Muscle layer of duodenum (tissue), 2 donors: ENCODE data around the gene PTGIS.

Experiments
- H3K27ac ChIP-seq: one replicate; pipeline ENCODE4 v1.7.0; 2013; ENCODE audit warnings: mild to moderate bottlenecking, low read length
- H3K27me3 ChIP-seq: one replicate; pipeline ENCODE4 v1.7.0; 2013; ENCODE audit warnings: low read depth, mild to moderate bottlenecking, control low read depth, low read length
- H3K36me3 ChIP-seq, 2 donors: one replicate each; pipeline ENCODE4 v1.7.0; 2013; ENCODE audit warnings: low read length in 2 of 2, control low read depth in 1 of 2, mild to moderate bottlenecking in 1 of 2; ENCODE audit not compliant: insufficient read depth in 2 of 2, control insufficient read depth in 1 of 2
- H3K4me1 ChIP-seq, 2 donors: one replicate each; pipeline ENCODE4 v1.7.0; 2013; ENCODE audit warnings: low read length in 2 of 2, mild to moderate bottlenecking in 2 of 2, control low read depth in 1 of 2, moderate library complexity in 1 of 2; ENCODE audit not compliant: insufficient read depth in 2 of 2, control insufficient read depth in 1 of 2
- H3K4me3 ChIP-seq, 2 donors: one replicate each; pipeline ENCODE4 v1.7.0; 2013; ENCODE audit warnings: low read length in 2 of 2, low read depth in 1 of 2, mild to moderate bottlenecking in 1 of 2
- H3K9me3 ChIP-seq, 2 donors: one replicate each; pipeline ENCODE4 v1.7.0; 2013; ENCODE audit warnings: low read length in 2 of 2, control low read depth in 1 of 2, mild to moderate bottlenecking in 1 of 2; ENCODE audit not compliant: control insufficient read depth in 1 of 2
- donor health status: healthy.

Gene PTGIS

GRCh38 chr20:49534255-49534712, 33.7 kb downstream of the PTGIS start:
- no peak overlapping the region for H3K27ac ChIP-seq
- H3K4me1 ChIP-seq, result no peaks in the 10 kb centered on the region
- H3K4me3 ChIP-seq, result no peak overlapping the region
- peaks cover 6 to 13% of the 10 kb centered on the region in 2 donors for H3K36me3 ChIP-seq
- H3K9me3 ChIP-seq, result no peaks in the 10 kb centered on the region
- no peaks in the 10 kb centered on the region for H3K27me3 ChIP-seq

DNA sequence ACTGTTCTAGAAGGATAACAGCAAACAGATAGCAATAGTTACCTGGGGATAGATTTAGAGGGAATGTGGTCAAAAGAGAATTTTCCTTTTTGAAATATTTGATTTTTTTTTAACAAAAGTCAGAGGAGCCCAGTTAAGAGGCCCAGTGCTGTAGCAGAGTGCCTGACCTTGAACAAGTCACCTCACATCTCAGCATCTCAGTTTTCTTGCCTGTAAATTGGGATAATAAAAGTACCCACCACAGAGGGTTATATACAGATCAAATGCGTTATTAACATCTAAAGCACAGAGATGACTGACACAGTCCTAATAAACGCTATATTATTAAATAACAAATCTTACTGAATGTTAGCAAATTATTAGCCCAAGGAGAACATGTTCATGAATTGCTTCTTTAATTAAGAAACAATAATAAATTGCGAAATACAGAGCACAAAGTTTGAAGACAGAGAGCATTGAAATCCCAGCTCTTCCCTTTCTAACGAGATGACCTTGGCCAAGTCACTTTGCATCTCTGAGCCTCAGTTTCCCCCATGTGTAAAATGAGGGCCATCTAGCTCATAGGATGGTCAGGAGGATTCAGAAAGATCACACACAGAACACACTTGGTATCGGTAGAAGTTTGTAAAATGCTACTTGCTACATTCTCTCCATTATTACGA, 35.5 kb downstream of the PTGIS start:
- Histone ChIP-seq H3K4me1 (no peaks in the 10 kb centered on the region), H3K27me3 (no peaks in the 10 kb centered on the region), H3K4me3 (no peak overlapping the region), H3K27ac (no peak overlapping the region), H3K9me3 (no peaks in the 10 kb centered on the region), H3K36me3 (peaks cover 6 to 10% of the 10 kb centered on the region in 2 donors)

DNA sequence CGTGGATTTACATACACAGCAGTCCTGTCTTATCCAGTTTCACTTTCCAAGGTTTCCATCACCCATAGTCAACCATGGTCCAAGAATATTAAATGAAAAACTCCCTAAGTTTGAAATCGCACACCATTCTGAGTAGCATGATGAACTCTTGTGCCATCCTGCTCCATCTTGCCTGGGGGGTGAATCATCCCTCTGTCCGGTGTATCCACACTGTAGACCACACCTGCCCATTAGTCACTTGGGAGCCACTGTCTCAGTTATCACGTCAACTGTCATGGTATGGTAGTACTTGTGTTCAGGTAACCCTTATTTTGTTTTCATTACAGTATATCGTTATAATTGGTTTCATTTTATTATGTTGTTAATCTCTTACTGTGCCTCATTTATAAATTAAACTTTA, 38.5 kb downstream of the PTGIS start:
- Histone ChIP-seq H3K4me1 (no peaks in the 10 kb centered on the region), H3K27me3 (no peaks in the 10 kb centered on the region), H3K27ac (no peak overlapping the region), H3K9me3 (no peaks in the 10 kb centered on the region), H3K4me3 (no peak overlapping the region), H3K36me3 (peaks cover 0 to 7% of the 10 kb centered on the region in 2 donors)

DNA sequence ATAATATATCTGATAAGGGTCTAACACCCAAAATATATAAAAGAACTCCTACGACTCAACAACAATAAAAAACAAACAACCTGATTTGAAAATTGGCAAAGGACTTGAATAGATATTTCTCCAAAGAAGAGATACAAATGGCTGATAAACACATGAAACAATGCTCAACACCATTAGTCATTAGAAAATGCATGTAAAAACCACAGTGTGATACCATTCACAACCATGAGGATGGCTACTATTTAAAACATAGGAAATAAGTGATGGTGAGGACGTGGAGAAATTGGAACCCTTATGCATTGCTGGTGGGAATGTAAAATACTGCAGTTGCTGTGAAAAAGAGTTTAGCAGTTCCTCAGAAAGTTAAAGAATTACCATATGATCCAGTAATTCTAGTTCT, 41.4 kb downstream of the PTGIS start:
- H3K4me1 ChIP-seq, result no peaks in the 10 kb centered on the region
- no peaks in the 10 kb centered on the region for H3K27me3 ChIP-seq
- H3K36me3 ChIP-seq, result peaks cover 0 to 8% of the 10 kb centered on the region in 2 donors
- H3K4me3 ChIP-seq, result no peak overlapping the region
- H3K9me3 ChIP-seq, result no peaks in the 10 kb centered on the region
- no peak overlapping the region for H3K27ac ChIP-seq

DNA sequence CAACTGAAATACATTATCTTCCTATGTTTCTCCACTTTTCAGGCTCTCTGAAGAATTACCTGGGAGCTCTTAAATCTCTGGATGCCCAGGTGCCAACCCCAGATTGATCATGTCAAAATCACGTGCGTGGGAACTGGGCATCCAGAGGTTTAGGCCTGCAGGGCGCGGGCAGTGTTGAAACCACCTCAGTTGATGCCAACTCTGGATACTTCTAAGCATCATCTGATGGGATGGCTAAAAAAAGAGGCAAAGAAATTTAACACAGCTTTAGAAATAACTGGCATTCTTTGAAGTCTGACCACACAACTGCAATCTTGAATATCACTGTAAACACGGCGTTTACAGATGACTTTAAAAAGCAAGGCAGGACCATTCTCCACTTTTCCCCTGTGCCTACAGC, 41.9 kb downstream of the PTGIS start:
- Histone ChIP-seq H3K36me3 (peaks cover 0 to 8% of the 10 kb centered on the region in 2 donors), H3K27ac (no peak overlapping the region), H3K4me3 (no peak overlapping the region), H3K4me1 (no peaks in the 10 kb centered on the region), H3K27me3 (no peaks in the 10 kb centered on the region), H3K9me3 (no peaks in the 10 kb centered on the region)

- no peaks in the 10 kb centered on the region for H3K4me1 ChIP-seq
- H3K36me3 ChIP-seq, result peaks cover 0 to 8% of the 10 kb centered on the region in 2 donors
- H3K4me3 ChIP-seq, result no peak overlapping the region
- no peak overlapping the region for H3K27ac ChIP-seq
- no peaks in the 10 kb centered on the region for H3K27me3 ChIP-seq
- H3K9me3 ChIP-seq, result no peaks in the 10 kb centered on the region
Measured at GRCh38 chr20:49523767-49524360, 44.1 kb downstream of the PTGIS start.

- Histone ChIP-seq H3K36me3 (peaks cover 0 to 8% of the 10 kb centered on the region in 2 donors), H3K27me3 (no peaks in the 10 kb centered on the region), H3K4me3 (no peak overlapping the region), H3K27ac (no peak overlapping the region), H3K9me3 (no peaks in the 10 kb centered on the region), H3K4me1 (no peaks in the 10 kb centered on the region)
Measured at GRCh38 chr20:49521356-49521755, 46.6 kb downstream of the PTGIS start.

DNA sequence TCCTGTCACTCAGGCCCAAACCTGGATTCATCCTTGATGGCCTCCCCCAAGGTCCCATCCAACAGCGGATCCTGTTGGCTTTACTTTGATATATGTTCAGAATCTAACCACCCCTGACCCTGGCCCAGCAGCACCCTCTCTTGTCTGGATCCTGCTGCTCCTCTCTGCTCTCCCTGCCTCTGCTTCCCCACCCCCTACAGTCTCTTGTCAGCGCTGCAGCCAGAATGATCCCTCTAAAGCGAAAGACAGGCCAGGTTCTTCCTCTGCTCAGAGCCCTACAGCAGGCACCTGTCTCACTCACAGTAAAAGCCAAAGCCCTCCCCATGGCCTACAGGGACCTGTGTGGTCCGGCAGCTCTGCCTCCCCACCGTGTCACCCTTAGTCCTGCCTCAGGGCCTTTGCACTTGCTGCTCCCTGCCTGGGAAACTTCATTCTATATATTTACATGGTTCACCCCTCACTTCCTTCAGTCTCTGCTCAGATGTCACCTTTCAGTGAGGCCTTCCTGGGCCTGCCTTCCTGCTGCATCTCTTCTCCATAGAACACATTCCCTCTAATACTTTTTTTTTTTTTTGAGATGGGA, 48.1 kb downstream of the PTGIS start:
- H3K9me3 ChIP-seq, result no peaks in the 10 kb centered on the region
- H3K4me3 ChIP-seq, result no peak overlapping the region
- no peaks in the 10 kb centered on the region for H3K27me3 ChIP-seq
- no peak overlapping the region for H3K27ac ChIP-seq
- no peaks in the 10 kb centered on the region for H3K4me1 ChIP-seq
- H3K36me3 ChIP-seq, result peaks cover 0 to 8% of the 10 kb centered on the region in 2 donors

DNA sequence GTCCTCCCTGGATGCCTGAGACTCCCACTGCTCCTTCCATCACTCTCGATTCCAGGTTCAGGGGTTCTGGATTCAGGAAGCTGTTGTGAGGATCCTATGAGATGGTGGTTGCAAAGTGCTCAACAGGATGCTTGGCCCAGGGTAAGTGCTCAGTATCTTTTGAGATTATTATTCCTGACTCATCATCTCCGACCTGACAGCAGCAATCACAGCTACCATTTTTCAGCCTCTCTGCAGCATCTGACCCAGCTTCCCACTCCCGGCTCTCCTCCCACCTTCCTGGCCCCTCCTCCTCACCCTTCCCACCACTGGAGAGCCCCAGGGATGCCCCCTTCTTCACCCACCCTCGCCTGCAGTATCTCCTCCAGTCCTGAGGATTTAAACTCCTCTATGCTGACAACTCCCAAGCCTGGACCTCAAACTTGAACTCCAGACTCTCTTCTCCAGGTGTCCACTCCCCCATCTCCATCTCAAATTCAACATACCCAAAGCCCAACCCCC, 48.7 kb downstream of the PTGIS start:
- Histone ChIP-seq H3K4me3 (no peak overlapping the region), H3K9me3 (no peaks in the 10 kb centered on the region), H3K27me3 (no peaks in the 10 kb centered on the region), H3K4me1 (no peaks in the 10 kb centered on the region), H3K36me3 (peaks cover 0 to 7% of the 10 kb centered on the region in 2 donors), H3K27ac (no peak overlapping the region)

- Histone ChIP-seq H3K4me1 (no peaks in the 10 kb centered on the region), H3K4me3 (no peak overlapping the region), H3K36me3 (peaks cover 0 to 2% of the 10 kb centered on the region in 2 donors), H3K9me3 (no peaks in the 10 kb centered on the region), H3K27me3 (no peaks in the 10 kb centered on the region), H3K27ac (no peak overlapping the region)
Measured at GRCh38 chr20:49518576-49518975, 49.4 kb downstream of the PTGIS start.

DNA sequence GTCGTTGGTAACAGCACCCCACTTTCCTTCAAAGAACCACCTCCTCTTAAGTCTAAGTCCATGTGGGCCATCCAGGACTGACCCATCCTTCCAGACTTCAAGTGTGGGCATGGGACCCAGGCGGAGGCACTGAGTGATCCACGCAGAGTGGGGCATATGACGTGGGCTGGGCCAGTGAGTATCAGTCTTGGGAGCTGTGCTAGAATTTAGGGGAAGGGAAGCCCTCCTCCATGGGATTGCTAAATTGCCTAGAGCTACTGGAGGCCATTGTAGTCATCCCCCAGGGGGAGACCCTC, 50.2 kb downstream of the PTGIS start:
- Histone ChIP-seq H3K27me3 (no peaks in the 10 kb centered on the region), H3K36me3 (peaks cover 0 to 5% of the 10 kb centered on the region in 2 donors), H3K4me3 (no peak overlapping the region), H3K4me1 (no peaks in the 10 kb centered on the region), H3K9me3 (no peaks in the 10 kb centered on the region), H3K27ac (no peak overlapping the region)
